Skeletal muscle tissue (tissue), 4 donors: Measurements from ENCODE around the gene BBS5. TPM values are rescaled to one million over a fixed set of nuclear protein-coding genes. Genes with fewer than 3 reads are reported as not detected.
"Not testable (repeated sequence)": the region's sequence is repeated elsewhere in the genome, so short reads cannot be mapped to it uniquely, and the experiment has no call there.

Experiments used
- H3K27ac ChIP-seq: one replicate; pipeline ENCODE4 v1.7.0; 2013; ENCODE audit warnings: mild to moderate bottlenecking, low read depth, low read length, inconsistent platforms
- H3K27me3 ChIP-seq, 3 donors: one replicate each; pipeline ENCODE4 v1.7.0; 2013; ENCODE audit warnings: low read length in 3 of 3; ENCODE audit not compliant: control insufficient read depth in 3 of 3, insufficient read depth in 3 of 3
- H3K36me3 ChIP-seq, 3 donors: one replicate each; pipeline ENCODE4 v1.7.0; 2013; ENCODE audit warnings: low read length in 3 of 3; ENCODE audit not compliant: control insufficient read depth in 3 of 3, insufficient read depth in 3 of 3
- H3K4me1 ChIP-seq, 3 donors: one replicate each; pipeline ENCODE4 v1.7.0; 2013; ENCODE audit warnings: low read length in 3 of 3, mild to moderate bottlenecking in 3 of 3; ENCODE audit not compliant: control insufficient read depth in 3 of 3, insufficient read depth in 3 of 3
- H3K4me3 ChIP-seq, 3 donors: one replicate each; pipeline ENCODE4 v1.7.0; 2013; ENCODE audit warnings: low read length in 3 of 3
- H3K9ac ChIP-seq, 3 donors: one replicate each; pipeline ENCODE4 v1.7.0; 2013; ENCODE audit warnings: low read length in 3 of 3, mild to moderate bottlenecking in 3 of 3, moderate library complexity in 2 of 3, low read depth in 1 of 3
- H3K9me3 ChIP-seq, 3 donors: one replicate each; pipeline ENCODE4 v1.7.0; 2013; ENCODE audit warnings: low read length in 3 of 3; ENCODE audit not compliant: control insufficient read depth in 3 of 3
- total RNA-seq: library from RNA; depleted of rRNA; stranded (reverse); fragments of >200 nt; gene quantifications from one replicate; pipeline ENCODE4 v1.2.3, GENCODE V29; 2014
- donor health status: Osteomylitis.

Gene BBS5
- total RNA-seq, 1 donor from 2014 or later: 8.4 TPM

- Histone ChIP-seq H3K9ac (no peak overlapping the region), H3K27ac (no peak overlapping the region), H3K4me1 (peaks cover 2 to 19% (median 15%) of the 10 kb centered on the region in 3 donors), H3K36me3 (peaks cover 43 to 79% (median 68%) of the 10 kb centered on the region in 3 donors), H3K4me3 (no peak overlapping the region), H3K27me3 (no peaks in the 10 kb centered on the region), H3K9me3 (no peaks in the 10 kb centered on the region)
Observed at GRCh38 chr2:169525434-169525833, 46.1 kb downstream of the BBS5 start.

GRCh38 chr2:169526451-169526850 lies 47.2 kb downstream of the BBS5 start:
- Histone ChIP-seq H3K36me3 (peaks cover 41 to 79% (median 60%) of the 10 kb centered on the region in 3 donors), H3K9ac (no peak overlapping the region), H3K4me3 (no peak overlapping the region), H3K27me3 (no peaks in the 10 kb centered on the region), H3K4me1 (peaks cover 2 to 19% (median 15%) of the 10 kb centered on the region in 3 donors), H3K27ac (no peak overlapping the region), H3K9me3 (no peaks in the 10 kb centered on the region)

GRCh38 chr2:169528271-169528701 lies 49.0 kb downstream of the BBS5 start:
- H3K36me3 ChIP-seq: peaks cover 29 to 64% (median 46%) of the 10 kb centered on the region in 3 donors
- H3K27ac ChIP-seq: peak overlapping the region; percentile 17
- H3K9ac ChIP-seq: no peak overlapping the region
- H3K9me3 ChIP-seq: no peaks in the 10 kb centered on the region
- H3K27me3 ChIP-seq: no peaks in the 10 kb centered on the region
- peaks cover 0 to 8% (median 5%) of the 10 kb centered on the region in 3 donors for H3K4me1 ChIP-seq
- H3K4me3 ChIP-seq: no peak overlapping the region

- not testable (repeated sequence) for H3K4me1 ChIP-seq, H3K27ac ChIP-seq, H3K4me3 ChIP-seq, H3K27me3 ChIP-seq, H3K9ac ChIP-seq, H3K9me3 ChIP-seq
- H3K36me3 ChIP-seq: peaks cover 0 to 10% (median 6%) of the 10 kb centered on the region in 3 donors
Observed at GRCh38 chr2:169539460-169539859, 60.2 kb downstream of the BBS5 start.

- no peaks in the 10 kb centered on the region for H3K27me3 ChIP-seq
- no peak overlapping the region for H3K4me3 ChIP-seq
- peaks cover 0 to 10% (median 8%) of the 10 kb centered on the region in 3 donors for H3K36me3 ChIP-seq
- H3K27ac ChIP-seq: no peak overlapping the region
- no peaks in the 10 kb centered on the region for H3K9me3 ChIP-seq
- no peaks in the 10 kb centered on the region for H3K4me1 ChIP-seq
- no peak overlapping the region for H3K9ac ChIP-seq
Observed at GRCh38 chr2:169540146-169540545, 60.9 kb downstream of the BBS5 start.

- Histone ChIP-seq H3K9me3 (no peaks in the 10 kb centered on the region), H3K36me3 (peaks cover 0 to 14% (median 13%) of the 10 kb centered on the region in 3 donors), H3K4me1 (no peaks in the 10 kb centered on the region), H3K27me3 (no peaks in the 10 kb centered on the region), H3K9ac (no peak overlapping the region), H3K27ac (no peak overlapping the region), H3K4me3 (no peak overlapping the region)
Observed at GRCh38 chr2:169542433-169542832, 63.1 kb downstream of the BBS5 start.

GRCh38 chr2:169546756-169547155 lies 67.5 kb downstream of the BBS5 start:
- no peak overlapping the region for H3K27ac ChIP-seq
- H3K4me3 ChIP-seq: no peak overlapping the region
- no peaks in the 10 kb centered on the region for H3K4me1 ChIP-seq
- no peak overlapping the region for H3K9ac ChIP-seq
- peaks cover 0 to 17% (median 16%) of the 10 kb centered on the region in 3 donors for H3K36me3 ChIP-seq
- no peaks in the 10 kb centered on the region for H3K9me3 ChIP-seq
- no peaks in the 10 kb centered on the region for H3K27me3 ChIP-seq

Other genes starting within 250 kb of the BBS5 start
- under 0.01 TPM for gene LRP2, start 117.0 kb upstream of the BBS5 start, total RNA-seq
- 2,637 TPM for gene KLHL41, start 30.2 kb downstream of the BBS5 start, total RNA-seq
- gene FASTKD1, start 94.4 kb downstream of the BBS5 start, total RNA-seq: 40.7 TPM
- gene PPIG, start 104.9 kb downstream of the BBS5 start, total RNA-seq: 25.6 TPM
- gene CFAP210, start 214.9 kb downstream of the BBS5 start, total RNA-seq: not detected
- gene PHOSPHO2, start 215.0 kb downstream of the BBS5 start, total RNA-seq: 3.7 TPM